Measurements from ENCODE around the gene RANBP17.

DNA sequence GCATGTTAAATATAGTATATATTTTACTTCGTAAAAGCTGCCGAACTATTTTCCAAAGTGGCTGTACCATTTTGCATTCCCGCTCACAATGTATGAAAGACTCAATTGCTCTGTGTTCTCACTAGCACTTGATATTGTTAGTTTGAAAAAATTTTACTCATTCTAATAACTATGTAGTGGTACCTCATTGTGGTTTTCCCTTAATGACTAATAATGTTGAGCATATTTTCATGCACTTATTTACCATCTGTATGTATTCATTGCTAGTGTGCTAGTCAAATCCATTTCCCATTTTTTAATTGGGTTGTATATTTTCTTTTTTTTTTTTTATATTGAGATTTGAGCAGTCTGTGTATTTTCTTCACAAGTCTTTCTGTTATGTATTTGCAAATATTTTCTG, 58.4 kb downstream of the RANBP17 start:
- TF ChIP-seq, protein P1, sequence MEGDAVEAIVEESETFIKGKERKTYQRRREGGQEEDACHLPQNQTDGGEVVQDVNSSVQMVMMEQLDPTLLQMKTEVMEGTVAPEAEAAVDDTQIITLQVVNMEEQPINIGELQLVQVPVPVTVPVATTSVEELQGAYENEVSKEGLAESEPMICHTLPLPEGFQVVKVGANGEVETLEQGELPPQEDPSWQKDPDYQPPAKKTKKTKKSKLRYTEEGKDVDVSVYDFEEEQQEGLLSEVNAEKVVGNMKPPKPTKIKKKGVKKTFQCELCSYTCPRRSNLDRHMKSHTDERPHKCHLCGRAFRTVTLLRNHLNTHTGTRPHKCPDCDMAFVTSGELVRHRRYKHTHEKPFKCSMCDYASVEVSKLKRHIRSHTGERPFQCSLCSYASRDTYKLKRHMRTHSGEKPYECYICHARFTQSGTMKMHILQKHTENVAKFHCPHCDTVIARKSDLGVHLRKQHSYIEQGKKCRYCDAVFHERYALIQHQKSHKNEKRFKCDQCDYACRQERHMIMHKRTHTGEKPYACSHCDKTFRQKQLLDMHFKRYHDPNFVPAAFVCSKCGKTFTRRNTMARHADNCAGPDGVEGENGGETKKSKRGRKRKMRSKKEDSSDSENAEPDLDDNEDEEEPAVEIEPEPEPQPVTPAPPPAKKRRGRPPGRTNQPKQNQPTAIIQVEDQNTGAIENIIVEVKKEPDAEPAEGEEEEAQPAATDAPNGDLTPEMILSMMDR (conservative IDR thresholded peaks at IDR 0.05 in 1 of 2, IDR thresholded peaks at IDR 0.05 in 1 of 2; ENCODE audit: extremely low read depth in 1 of 2, insufficient read depth in 1 of 2, low read depth in 1 of 2, low read length in 2 of 2) = no peak
- TF ChIP-seq EZH2 (IDR thresholded peaks at IDR 0.05; ENCODE audit: borderline replicate concordance, low read length) = no peak

Measured in mammary epithelial cell (primary cell).